GM19328 (cell line): ENCODE measurements around the gene LCNL1.

Experiments used
- ATAC-seq: cut with Tn5 transposase; IDR thresholded peaks from one replicate; pipeline ENCODE4 v1.9.1; 2021; ENCODE audit warnings: mild to moderate bottlenecking, moderate library complexity; ENCODE audit not compliant: unreplicated experiment

Gene LCNL1

GRCh38 chr9:136946228-136947027 lies 36.4 kb upstream of the LCNL1 start:
- no peak for ATAC-seq

DNA sequence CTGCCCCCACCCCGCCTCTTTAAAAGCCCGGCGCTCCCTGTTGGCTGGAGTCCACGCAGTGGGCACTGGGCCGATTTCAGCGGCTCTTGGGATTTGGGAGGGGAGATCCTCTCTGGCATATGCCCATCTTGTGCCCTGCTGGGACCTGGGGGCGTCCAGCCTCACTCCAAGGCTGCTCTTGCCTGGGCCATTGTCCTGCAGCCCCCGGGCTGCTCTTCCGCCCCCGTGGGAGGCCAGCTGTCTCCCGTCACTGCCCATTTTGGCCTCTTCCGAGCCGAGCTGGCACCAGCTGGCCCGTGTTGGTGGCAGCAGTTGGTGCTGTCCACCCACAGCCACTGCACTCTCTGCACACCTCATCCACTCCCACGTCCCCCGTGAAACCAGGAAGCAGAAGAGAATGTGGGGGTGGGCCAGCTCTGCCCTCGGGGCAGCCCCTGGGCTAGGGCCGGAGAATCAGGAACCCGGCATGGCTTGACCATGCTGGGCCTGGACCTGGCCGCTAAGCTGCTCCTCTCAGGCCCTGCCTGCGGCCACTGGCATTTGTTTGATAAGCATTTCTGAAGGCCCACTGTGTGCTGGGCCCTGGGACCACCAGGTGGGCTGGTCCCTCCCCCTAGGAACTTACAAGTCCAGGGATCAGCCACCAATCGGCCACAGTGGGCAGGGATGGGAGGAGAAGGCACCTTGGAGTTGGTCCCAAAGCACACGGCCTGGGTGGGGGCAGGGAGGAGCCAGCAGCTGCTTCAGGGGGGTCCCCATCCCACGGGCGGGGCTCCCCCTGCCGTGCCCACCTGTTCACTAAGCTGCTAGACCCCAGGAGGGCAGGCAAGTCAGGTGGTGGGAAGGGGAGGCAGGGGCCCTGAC lies 35.5 kb upstream of the LCNL1 start:
- no peak for ATAC-seq

DNA sequence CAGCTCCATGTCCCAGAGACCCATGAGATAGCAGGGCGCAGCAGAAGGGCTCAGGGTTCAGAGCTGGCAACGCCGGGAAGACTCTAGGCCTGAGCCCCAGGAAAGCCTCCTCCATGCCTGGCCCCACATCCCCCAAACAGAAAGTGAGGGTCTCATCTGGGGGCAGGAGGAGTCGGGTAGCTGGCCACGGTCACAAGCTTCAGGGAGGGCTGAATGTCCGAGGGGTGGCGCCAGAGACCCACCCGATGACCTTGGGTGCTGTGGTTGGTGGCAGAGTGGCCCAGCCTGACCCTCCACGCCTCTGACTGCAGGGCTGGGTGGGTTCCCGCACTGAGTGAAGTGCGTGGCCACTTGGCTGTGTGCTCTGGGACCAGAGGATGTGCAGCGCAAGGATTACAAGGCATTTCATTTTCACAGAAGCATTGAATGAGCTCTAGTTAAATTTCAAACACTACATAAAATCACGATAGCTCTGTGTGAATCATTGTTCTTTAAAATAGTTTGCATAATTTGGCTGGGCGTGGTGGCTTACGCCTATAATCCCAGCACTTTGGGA lies 34.8 kb upstream of the LCNL1 start:
- no peak for ATAC-seq

DNA sequence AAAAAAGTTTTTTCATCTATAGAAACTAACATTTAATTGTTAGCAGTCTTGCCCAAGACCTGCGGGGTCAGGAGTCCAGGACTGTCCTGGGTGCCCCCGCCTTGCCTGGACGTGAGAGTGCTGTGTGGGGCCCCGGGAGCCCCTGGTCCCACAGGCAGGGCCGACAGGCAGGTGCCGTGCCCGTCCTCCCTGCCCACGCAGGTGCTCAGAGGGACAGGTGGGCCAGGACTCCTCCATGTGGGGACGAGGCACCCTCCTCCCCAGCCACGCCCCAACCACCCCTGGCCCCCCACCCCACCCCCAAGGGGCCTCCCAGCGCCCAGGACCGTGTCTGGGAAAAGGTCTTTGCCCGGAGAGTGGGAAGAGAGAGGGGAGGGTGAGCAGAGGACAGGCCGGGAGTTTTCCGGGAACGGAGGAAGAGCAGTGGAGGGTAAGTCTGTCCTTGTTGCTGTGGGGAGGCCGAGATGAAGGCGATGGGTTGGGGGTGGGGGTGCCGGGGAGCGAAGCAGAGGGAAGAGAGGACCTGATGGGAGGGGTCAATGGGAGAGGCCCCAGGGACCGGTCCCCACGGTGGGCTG lies 33.5 kb upstream of the LCNL1 start:
- ATAC-seq = no peak

GRCh38 chr9:136949817-136950655 lies 32.8 kb upstream of the LCNL1 start:
- ATAC-seq = peak; percentile 67

GRCh38 chr9:136950656-136951276 lies 32.0 kb upstream of the LCNL1 start:
- ATAC-seq = no peak

DNA sequence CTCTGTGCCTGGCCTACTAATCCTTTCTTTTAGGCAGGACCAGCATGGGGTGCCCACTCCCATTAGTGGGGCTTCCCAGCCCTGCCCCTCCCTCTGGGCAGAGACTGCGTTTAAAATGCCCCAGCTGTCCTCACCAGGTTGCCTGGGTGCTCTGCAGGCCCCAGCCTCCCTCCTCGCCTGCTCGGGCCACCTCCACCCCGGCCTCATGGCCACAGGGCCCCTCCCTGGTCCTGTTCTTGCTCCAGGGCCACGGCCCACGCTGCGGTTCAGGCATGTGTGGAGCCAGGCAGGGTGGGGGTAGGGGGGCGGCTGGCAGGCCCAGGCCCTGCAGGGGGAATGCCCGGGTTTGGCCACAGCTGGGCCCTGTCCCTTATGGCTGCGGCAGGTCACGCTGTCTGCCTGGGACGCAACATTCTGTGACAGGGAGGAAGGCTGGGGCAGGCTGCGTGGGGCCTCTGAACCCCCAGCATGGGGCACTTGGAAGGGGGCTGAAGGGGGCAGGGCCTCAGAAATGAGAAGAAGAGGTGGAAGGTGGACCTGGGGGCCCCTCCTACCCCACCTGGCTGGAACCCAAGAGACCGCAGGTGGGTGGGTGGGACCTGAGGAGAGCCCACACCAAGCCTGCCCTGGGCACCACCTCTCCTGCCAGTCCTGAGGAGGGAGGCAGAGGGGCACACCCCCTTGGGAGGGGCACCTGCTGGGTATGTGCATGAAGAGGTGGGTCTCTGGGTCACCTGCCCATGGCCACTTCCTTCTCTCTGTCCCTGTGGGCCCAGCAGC lies 31.1 kb upstream of the LCNL1 start, which contains the start of gene LCN12:
TSS of gene LCN12 (plus strand) at position 733 of the 780 bp plus-strand sequence. CDS start 55 bp downstream, outside the sequence.
- no peak for ATAC-seq

- ATAC-seq = no peak
Observed at GRCh38 chr9:136952321-136952850, 30.4 kb upstream of the LCNL1 start.

DNA sequence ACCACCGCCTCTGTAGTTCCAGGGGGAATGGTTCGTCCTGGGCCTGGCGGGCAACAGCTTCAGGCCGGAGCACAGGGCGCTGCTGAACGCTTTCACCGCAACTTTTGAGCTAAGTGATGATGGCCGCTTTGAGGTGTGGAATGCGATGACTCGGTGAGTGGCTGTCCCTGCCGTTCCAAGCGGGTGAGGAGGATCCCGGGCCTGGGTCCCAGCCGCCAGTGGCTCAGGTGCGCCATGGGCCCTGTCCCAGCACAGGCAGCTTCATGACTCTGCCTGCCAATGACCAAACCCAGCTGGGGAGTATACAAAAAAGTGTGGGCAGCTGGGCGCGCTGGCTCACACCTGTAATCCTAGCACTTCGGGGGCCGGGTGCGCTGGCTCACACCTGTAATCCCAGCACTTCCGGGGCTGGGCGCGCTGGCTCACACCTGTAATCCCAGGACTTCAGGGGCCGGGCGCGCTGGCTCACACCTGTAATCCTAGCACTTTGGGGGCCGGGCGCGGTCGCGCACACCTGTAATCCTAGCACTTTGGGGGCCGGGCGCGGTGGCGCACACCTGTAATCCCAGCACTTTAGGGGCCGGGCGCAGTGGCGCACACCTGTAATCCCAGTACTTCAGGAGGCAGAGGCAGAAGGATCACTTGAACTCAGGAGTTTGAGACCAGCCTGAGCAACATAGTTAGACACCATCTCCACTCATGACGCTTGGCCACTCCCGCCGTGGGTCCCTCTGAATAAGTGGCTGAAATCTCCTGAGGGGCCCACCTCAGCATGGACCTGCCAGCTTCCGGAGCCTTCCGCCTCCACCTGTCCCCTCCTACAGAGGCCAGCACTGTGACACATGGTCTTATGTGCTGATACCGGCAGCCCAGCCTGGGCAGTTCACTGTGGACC lies 29.7 kb upstream of the LCNL1 start:
- no peak for ATAC-seq

- ATAC-seq = no peak
Observed at GRCh38 chr9:136953771-136954269, 29.0 kb upstream of the LCNL1 start.

- no peak for ATAC-seq
Observed at GRCh38 chr9:136954270-136955083, 28.3 kb upstream of the LCNL1 start.

GRCh38 chr9:136955202-136955942 lies 27.4 kb upstream of the LCNL1 start:
- no peak for ATAC-seq

GRCh38 chr9:136955943-136956335 lies 26.9 kb upstream of the LCNL1 start:
- no peak for ATAC-seq

- ATAC-seq = no peak
Observed at GRCh38 chr9:136956604-136957003, 26.2 kb upstream of the LCNL1 start.

GRCh38 chr9:136957461-136957860 lies 25.3 kb upstream of the LCNL1 start:
- no peak for ATAC-seq

GRCh38 chr9:136957901-136958300 lies 24.9 kb upstream of the LCNL1 start:
- no peak for ATAC-seq
